GM18868 (cell line): ENCODE data around the gene SLC13A4.
"Not testable (repeated sequence)": the region's sequence is repeated elsewhere in the genome, so short reads cannot be mapped to it uniquely, and the experiment has no call there.

Source experiments
- ATAC-seq: cut with Tn5 transposase; IDR thresholded peaks from one replicate; pipeline ENCODE4 v1.9.1; 2021; ENCODE audit warnings: mild to moderate bottlenecking, moderate library complexity; ENCODE audit not compliant: unreplicated experiment

SLC13A4 gene

DNA sequence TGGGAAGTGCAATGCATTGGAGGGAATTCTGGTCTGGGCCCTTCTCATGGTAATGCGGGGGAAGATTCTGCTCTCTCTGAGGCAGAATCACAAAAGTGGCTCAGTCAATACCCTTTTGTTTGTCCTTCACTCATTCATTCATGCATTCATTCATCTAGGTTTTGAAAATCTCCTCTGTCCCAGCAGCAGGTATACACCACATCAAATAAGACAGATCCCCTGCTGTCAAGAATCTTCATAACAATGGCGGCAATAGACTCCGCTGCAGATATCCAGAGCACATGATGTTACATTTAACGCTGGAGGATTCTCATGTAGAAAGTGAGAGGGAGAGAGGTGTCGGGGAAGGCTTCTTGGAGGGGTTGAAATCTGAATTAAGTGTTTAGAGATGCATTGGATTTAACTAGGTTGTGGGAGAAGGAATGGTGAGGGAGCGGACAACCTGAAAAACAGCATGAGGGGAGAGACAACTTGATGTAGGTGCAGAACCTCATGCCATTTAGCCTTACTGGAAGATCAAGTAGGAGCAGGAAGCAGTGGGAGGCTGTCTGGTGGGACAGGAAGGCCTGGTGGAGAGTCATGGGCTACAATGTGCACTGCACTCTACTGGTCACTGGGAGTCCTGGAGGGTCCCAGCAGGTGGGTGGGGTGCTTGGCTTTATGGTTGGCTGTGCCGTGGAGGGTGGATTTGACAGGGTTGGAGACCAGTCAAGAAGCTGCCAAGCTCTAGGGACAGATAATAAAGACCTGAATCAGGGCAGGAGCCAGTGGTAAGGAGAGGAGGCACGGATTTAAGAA is 25.8 kb upstream of the SLC13A4 start:
- ATAC-seq = no peak

DNA sequence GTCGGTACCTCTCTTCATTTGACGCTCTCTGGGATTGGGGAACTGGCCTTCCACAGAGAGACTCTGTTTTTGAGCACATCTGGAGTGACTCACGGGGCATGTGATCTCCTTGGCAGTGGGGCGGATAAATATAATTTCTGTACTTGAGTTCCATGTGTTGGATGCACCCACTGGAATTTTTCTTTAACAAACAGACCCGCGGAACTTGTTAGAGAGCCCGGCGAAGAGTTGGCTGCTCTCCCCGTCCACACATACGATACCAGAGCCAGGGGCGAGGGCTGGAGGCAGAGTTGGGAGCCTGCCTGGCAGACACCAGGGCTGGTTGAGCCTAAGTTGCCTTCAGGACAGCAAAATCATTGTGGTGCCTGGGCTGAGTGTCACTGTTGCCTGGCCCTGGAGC is 20.8 kb upstream of the SLC13A4 start, which contains the start of gene FAM180A:
FAM180A (minus strand) TSS at position 44 of the 400 bp plus-strand sequence. CDS start 233 bp downstream, outside the sequence.
- no peak for ATAC-seq

DNA sequence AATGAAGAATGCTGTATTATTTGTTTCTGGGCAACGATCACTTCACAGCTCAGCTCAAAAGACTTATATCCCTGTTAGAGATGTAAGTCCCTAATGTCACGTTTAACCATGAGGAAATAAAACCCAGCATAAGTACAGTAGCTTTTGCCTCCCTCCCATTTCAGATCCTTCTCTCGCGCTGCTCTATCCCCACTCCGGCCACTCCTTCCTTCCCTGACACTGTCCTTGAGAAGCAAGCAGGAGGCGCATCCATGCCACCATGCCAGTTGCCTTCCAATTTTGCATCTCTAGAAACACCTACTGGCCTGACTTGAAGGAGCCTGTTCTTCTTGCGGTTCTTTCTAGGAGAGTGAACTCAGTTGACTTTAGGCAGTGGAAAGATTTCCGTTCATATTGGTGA is 19.4 kb upstream of the SLC13A4 start:
- no peak for ATAC-seq

DNA sequence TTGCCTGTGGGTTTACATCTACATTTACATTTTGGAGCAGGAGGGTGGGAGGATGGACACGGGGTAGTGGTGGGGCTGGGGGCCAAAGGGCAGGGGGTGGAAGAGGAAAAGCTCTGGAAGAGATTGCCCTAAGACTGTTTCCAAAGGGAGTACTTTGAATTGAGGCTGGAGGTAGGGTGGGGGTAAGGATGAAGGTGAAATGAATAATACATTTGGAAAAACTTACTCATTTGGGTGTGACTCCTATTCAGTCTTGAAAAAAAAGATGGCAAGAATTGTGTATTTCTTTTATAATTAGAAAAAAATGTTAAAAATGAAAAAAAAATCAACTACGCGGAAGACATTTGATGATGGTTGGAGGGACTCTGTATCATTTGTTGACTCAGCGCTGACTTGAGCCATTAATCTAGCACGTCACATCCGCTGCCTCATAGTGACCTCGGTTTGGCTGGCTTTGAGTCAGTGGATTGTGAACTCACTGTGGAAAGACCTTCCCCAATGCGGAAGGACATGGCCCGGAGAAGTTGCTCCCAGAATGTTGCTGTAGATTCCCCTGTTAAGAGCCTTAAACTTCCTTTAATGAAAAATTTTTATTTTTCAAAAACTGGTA is 17.8 kb upstream of the SLC13A4 start:
- no peak for ATAC-seq

DNA sequence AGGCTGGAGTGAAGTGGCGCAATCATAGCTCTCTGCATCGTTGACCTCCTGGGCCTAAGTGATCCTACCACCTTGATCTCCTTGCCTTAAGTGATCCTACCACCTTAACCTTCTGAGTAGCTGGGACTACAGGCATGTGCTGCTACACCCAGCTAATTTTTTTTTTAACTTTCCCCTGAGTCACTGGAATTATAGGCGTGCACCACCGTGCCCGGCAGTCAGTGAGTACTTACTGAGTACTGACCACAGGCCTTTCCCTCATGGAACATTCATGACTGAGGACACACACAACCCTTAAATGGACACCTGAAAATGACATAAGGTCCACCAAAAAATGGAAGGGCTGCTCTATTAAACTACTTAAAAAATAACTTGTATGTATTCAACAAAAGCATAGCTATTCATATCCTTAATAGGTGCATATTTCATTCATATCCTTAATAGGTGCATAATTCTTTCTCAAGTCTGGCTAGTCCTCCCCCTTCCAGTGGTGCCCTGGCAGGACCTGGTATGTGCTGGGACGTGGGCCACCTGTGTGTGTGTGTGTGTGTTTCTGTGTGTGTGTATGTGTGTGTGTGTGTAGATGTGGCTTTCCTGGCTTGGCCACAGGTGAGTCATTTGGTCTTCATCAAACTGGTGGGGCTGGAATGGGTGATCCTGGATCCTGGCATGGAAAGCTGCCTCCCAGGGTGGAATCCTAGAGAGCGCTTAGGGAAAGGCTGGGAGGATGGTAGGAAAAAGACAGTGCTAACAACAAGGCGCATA is 17.1 kb upstream of the SLC13A4 start:
- no peak for ATAC-seq

DNA sequence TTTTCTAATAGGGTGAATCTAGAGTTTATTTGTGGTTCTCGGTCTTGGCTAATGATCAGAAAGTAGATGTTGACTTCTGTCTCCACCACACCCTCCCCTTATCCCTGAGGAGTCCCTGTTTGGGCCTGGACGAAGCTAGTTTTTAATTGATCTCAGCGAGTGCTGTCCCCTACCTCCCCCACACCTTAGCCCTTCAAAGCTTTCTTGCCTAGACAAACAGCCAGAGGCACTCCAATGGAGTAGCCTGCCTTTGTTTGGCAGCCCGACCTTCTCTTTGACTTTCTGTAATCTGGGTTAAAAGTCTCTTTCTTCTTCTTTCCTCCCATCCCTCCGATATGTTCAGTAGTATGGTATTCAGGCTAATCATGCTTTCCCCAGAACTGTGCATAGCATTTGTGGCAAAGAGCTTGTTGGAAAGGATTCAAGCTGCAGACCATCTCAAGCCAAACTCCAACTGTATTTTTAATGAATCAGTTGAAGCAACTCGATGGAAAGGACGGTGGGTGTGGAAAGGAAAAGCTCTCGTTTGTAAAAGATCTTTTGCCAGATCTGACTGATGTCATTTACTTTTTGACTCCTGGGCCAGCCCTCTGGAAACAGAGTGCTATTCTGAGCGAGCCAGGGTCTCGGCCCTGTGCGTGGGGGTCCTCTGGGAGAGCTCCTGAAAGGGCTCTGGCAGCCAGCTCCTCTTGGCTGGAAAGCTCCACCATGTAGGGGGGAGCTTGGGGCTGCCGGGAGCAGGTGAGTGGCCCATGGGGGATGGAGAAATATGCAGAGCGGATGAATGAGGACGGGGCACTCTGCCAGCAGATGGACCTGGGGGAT is 16.1 kb upstream of the SLC13A4 start:
- ATAC-seq = no peak

DNA sequence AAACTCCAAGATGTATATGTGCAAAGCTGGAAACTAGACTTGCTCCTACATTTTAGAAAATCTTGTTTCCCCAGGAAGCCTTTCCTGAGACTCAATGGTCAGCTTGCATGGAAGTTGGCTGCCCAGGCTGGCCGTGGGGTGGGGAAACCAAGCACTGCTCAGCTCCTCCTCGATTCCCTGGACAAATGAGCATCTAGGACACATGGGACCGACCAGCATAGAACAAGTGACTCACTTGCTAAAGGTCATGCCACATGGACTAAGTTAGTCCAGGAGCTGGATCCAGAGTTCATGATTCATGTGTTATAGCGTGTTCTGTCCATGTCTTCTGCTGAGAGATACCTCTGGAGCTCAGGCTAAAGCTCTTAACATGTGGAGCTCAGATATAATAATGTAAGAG is 14.4 kb upstream of the SLC13A4 start:
- ATAC-seq = no peak

DNA sequence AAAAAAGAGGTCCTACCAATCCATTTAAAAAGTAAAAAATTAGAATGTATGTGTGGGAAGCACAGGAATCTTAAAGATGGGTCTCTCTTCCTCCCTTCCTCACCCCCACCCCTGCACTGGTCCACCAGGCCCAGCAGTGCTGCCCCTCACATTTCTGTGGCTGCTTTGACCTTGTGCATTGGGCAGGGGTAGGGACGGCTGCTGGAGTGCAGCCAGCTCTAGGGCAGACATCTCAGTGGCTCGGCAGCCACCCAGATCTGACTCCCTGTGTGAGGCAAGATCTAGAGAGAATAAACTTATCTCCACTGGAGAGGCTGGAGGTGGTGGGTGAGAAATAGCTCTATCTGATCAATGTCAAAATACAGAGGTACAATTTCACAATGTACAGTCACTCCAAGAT is 13.9 kb upstream of the SLC13A4 start:
- ATAC-seq = no peak

DNA sequence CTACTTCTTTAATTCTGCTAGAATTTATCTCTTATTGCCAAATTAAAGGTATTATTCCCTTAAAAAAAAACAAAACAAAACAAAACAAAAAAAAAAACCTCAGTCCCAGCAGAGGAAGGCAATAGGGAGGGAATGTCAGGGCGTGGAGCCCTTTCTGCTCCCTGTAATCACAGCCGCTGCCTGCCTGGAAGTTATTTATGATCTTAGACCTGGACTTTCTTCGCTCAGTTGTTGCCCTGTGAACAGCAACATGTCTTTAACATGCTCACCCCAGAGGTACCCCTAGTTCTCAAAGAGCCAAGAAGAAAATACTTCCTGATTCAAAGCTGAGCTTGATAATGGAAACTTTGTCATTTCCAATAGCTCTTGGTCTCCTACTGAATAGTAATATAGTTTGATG is 12.9 kb upstream of the SLC13A4 start:
- ATAC-seq = no peak

DNA sequence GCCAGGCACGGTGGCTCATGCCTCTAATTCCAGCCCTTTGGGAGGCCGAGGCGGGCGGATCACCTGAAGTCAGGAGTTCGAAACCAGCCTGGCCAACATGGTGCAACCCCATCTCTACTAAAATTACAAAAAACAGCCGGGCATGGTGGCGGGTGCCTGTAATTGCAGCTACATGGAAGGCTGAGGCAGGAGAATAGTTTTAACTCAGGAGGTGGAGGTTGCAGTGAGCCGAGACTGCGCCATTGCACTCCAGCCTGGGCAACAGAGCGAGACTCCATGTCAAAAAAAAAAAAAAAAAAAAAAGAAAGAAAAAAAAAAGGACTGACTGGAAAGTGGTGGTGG is 9.3 kb upstream of the SLC13A4 start:
- ATAC-seq = not testable (repeated sequence)

DNA sequence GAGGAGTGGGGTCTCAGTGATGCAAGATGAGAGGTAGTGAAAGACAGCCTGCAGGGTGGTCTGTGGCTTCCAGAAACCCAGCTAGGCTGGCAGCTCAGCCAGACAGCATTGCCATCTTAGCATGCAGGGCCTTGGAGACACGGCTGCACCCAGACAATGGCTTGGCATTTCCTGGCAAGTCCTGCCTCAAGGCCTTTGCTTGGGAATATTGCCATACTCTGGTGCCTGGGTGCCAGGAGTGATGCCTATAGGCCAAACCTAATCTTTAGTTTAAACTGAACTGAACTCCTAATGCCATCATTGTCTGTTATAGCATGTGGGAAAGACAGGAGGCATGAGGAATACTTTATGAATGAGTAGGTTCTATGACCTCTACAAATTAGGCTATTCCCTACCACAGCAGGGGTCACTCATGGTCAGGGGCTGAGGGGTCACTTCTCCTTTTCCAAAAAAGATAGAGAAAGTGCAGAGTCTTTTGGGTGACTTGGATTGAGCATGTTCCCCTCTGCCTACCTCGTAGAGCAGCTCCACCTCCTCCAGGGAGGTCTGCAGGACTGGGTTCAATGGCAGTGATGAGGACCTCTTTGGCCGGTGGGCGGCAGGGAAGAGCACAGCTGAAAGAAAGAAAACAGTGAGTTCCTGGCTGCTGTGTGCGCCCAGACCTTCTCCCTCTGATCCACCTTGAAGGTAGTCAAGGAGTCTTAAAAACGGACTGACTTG is 8.8 kb upstream of the SLC13A4 start:
- no peak for ATAC-seq

DNA sequence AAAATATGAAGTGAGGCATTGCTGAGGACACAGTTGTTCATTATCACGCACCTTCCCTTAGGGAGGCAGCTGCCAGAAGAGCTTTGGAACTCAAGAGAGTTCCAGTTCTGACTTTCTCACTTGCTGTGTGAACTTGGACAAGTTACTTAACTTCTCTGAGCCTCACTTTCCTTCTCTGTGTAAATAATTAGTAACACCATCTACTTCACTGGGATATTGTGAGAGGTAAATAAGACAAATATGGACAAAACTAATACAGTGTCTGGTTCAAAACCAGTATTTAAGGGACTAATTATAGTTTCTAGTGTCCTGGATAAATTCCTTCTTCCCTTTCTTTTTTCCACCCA is 6.3 kb upstream of the SLC13A4 start:
- no peak for ATAC-seq

DNA sequence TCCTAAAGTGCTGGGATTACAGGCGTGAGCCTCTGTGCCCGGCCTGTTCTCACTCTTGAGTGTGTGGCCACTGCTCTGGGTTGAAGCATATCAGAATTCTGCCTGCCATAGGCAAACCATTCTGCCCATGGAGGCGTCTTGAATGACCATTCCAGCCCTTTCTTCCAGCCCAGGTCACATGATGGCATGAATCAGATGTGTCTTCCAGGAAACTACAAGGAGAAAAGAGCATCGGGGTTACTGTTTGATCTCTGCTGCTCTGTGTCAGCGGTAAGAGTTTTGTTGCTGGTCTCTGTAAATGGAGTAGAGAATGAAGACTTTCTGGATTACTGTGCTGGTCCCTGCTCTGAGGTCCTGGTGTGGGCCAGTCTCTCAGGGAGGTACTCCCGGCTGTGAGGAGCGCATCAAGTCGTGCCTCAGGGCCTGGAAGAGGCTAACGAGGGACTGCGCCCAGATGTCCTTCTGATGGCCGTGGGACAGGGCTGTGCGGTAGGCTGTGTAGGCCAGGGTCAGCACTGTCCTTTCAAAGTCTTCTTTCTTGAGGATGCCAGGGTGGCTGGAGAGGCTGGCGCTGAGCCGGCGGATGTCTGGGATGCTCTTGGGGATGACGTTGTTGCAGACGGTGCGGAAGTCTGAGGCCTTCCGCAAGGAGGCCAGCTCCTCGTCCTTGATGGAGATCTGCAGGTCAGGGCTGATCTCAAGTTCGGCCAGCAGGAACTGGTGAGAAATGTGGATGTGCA is 5.8 kb upstream of the SLC13A4 start:
- no peak for ATAC-seq

DNA sequence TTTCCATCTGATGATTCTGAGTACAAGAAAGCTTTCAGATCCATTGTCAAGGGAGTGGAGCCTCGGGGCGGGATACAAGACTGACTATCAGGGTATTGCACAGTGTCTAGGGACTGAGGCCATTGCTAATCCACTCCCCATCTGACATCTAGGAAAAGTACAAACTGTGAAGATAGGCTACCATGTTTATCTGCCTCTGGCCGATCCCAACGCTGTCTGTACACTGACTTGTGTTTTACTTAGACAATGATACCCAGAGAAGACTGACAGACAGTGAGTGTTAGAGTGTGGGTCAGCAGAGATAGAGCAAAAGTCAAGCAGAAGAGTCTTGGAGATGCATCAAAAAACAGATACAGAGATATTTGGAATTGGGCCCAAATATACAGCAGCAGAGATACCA is 3.1 kb upstream of the SLC13A4 start:
- no peak for ATAC-seq

DNA sequence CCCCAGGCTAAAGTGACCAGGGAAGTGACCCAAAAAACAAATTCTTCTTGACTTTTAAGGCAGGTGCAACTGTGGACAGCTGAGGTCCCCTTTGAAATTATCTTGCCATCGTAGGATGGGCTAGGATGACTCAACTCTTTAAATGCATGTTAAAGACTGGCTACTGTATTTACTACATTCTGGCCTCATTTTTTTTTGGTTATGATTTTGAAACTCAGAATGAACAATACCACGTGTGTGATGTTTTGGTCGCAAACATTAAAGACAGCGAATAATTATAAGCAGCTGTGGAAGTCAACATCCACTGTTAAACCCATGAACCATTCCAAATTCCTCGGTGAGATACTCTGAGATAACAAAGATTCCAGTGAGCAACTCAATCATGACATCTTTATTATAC is 1.2 kb upstream of the SLC13A4 start:
- no peak for ATAC-seq

DNA sequence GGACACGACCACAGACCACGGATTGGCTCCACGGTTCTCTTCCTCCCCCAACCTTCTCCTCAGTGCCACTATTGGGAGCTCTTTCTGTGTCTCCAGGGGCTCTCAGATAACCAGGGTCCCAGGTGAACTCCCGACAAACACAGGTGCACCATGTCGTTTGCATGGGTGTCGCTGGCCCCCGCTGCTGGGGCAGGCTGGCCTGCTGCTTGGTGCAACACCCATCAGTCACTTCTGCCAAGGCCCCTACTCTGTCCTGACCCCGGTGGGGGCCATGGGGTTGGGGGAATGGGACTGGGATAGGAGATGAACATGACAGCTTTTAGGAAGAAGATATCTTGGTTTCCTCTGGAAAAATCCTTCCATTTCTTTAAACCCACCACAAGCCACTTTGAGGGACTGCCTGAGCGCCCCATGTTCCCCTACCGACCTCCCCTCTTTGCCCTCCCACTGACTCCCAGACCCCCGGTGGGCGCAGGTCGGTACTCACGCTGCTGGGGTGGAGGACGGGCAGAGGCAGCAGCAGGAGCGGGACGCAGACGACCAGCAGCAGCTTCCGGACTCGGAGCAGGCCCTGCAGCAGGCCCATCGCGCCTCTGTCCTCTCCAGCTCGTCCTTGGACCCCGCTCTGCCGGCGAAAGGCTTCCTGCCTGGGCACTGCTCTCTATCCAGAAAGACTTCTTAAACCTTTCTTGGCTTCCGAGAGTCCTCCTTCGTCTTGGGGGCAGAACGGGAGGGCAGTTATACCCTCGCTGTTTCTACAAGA is 894 bp downstream of the SLC13A4 start:
- ATAC-seq = no peak

DNA sequence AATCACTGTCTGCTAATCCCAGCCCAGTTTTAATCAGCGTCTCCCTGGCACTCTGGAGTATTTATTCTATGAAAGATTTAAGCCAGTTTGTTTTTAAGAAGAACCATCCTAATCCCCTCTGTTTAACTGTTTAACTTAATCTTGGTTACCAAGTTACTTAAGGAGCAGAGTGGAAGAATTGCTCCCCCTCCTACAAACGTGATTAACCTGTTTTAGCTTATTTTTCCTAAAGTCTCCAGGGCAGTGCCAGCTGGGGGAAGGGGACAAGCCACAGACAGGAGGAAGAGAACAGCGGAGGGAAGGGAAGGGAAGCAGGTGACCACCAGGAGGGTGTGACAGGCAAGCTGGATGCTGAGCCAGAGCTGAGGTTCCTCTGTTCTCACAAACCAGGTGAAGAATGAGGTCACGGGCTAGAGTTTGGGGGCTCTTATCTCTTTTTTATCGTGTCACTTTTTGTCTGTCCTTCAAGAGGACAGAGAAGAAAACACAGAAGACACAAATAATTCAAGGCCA is 1.7 kb downstream of the SLC13A4 start:
- no peak for ATAC-seq

DNA sequence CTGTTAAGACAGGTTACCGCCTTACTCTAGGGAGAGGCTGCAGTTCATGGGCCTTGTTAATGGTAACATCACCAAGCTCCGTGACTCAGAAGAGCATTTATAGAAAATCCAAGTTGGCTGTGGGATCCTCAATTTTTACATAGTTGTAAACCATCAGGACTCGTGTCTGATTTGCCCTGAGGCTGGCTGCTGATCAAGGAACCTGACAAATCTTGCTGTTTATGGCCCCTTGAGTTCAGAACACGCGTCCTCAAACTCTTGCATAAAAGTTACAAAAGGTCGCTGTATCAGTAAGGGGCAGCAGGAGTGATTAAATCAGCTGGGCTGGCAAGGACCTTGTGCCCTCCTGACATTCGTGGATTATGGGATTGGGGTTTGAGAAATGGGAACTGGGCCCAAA is 4.6 kb downstream of the SLC13A4 start:
- ATAC-seq = no peak
